ENCODE results near the gene TTC39B.

DNA sequence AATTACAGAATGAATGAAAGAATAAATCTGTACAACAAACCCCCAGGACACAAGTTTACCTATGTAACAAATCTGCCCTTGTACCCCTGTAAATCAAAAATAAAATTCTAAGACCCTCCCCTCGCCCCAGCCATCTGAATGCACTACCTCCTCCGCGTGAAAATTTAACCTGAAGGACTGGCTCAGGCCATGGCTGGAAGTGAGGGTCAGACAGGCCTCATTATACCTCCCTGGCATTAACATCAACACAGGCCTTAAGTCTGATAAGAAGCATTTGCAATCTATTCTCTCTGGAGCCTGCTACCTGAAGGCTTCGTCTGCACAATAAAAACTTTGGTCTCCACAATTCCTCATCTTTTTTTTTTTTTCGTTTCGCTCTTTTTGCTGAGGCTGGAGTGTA lies 48.7 kb upstream of the TTC39B start:
- TF ChIP-seq, protein P1, sequence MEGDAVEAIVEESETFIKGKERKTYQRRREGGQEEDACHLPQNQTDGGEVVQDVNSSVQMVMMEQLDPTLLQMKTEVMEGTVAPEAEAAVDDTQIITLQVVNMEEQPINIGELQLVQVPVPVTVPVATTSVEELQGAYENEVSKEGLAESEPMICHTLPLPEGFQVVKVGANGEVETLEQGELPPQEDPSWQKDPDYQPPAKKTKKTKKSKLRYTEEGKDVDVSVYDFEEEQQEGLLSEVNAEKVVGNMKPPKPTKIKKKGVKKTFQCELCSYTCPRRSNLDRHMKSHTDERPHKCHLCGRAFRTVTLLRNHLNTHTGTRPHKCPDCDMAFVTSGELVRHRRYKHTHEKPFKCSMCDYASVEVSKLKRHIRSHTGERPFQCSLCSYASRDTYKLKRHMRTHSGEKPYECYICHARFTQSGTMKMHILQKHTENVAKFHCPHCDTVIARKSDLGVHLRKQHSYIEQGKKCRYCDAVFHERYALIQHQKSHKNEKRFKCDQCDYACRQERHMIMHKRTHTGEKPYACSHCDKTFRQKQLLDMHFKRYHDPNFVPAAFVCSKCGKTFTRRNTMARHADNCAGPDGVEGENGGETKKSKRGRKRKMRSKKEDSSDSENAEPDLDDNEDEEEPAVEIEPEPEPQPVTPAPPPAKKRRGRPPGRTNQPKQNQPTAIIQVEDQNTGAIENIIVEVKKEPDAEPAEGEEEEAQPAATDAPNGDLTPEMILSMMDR (IDR thresholded peaks at IDR 0.05): no peak
- TF ChIP-seq EP300 (IDR thresholded peaks at IDR 0.05): no peak
